Activated T-cell treated with anti-CD3 and anti-CD28 coated beads for 4 hours (primary cell): ENCODE measurements around the gene TANGO2.

Experiments
- DNase-seq: peaks from one replicate; pipeline ENCODE4 v3.0.0-alpha.2; 2020

Gene TANGO2

GRCh38 chr22:20046730-20047129 lies 25.8 kb downstream of the TANGO2 start:
- DNase-seq, result no peak

GRCh38 chr22:20051927-20052308 lies 31.0 kb downstream of the TANGO2 start:
- no peak for DNase-seq

- no peak for DNase-seq
Measured at GRCh38 chr22:20052309-20053259, 31.7 kb downstream of the TANGO2 start.

- DNase-seq, result no peak
Measured at GRCh38 chr22:20053407-20054033, 32.6 kb downstream of the TANGO2 start.

GRCh38 chr22:20054034-20054427 lies 33.1 kb downstream of the TANGO2 start:
- DNase-seq, result no peak

GRCh38 chr22:20054485-20054884 lies 33.6 kb downstream of the TANGO2 start:
- no peak for DNase-seq

GRCh38 chr22:20055144-20055543 lies 34.2 kb downstream of the TANGO2 start:
- DNase-seq, result no peak

GRCh38 chr22:20055654-20056053 lies 34.7 kb downstream of the TANGO2 start:
- no peak for DNase-seq

- DNase-seq, result no peak
Measured at GRCh38 chr22:20056161-20056560, 35.3 kb downstream of the TANGO2 start.

- DNase-seq, result no peak
Measured at GRCh38 chr22:20056696-20057386, 35.9 kb downstream of the TANGO2 start.

GRCh38 chr22:20057596-20058268 lies 36.8 kb downstream of the TANGO2 start:
- DNase-seq, result no peak

- no peak for DNase-seq
Measured at GRCh38 chr22:20058989-20059770, 38.3 kb downstream of the TANGO2 start.

- no peak for DNase-seq
Measured at GRCh38 chr22:20060700-20061480, 40.0 kb downstream of the TANGO2 start.

GRCh38 chr22:20061481-20061861 lies 40.6 kb downstream of the TANGO2 start:
- DNase-seq, result no peak

GRCh38 chr22:20062043-20062765 lies 41.3 kb downstream of the TANGO2 start:
- DNase-seq, result no peak

- no peak for DNase-seq
Measured at GRCh38 chr22:20062766-20063083, 41.8 kb downstream of the TANGO2 start.

GRCh38 chr22:20063271-20064139 lies 42.6 kb downstream of the TANGO2 start:
- DNase-seq, result no peak

- DNase-seq, result no peak
Measured at GRCh38 chr22:20064140-20064480, 43.2 kb downstream of the TANGO2 start.

GRCh38 chr22:20064545-20065262 lies 43.8 kb downstream of the TANGO2 start:
- no peak for DNase-seq
